ENCODE measurements around the gene CCDC122.

The CCDC122 gene

DNA sequence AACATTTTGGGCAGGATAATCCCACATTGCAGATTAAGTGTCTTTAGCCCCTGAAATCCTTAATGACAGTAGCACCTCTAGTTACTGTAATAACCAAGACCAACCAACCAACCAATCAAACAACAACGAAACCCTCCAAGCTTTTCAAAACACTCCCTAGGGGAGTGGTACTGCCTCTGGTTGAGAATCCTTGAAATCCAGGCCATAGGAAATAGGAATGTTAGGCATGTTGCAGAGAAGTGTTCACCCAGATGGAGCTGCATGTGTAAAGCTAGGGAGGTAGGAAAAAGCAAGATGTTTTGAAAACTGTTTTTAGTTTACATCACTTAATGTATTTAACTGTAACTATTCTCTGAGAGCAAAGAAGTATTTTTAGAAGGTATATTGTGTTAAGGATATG is 4.7 kb upstream of the CCDC122 start:
- TF ChIP-seq, protein P1, sequence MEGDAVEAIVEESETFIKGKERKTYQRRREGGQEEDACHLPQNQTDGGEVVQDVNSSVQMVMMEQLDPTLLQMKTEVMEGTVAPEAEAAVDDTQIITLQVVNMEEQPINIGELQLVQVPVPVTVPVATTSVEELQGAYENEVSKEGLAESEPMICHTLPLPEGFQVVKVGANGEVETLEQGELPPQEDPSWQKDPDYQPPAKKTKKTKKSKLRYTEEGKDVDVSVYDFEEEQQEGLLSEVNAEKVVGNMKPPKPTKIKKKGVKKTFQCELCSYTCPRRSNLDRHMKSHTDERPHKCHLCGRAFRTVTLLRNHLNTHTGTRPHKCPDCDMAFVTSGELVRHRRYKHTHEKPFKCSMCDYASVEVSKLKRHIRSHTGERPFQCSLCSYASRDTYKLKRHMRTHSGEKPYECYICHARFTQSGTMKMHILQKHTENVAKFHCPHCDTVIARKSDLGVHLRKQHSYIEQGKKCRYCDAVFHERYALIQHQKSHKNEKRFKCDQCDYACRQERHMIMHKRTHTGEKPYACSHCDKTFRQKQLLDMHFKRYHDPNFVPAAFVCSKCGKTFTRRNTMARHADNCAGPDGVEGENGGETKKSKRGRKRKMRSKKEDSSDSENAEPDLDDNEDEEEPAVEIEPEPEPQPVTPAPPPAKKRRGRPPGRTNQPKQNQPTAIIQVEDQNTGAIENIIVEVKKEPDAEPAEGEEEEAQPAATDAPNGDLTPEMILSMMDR (IDR thresholded peaks at IDR 0.05; ENCODE audit: borderline replicate concordance, extremely low read depth, low read length, poor library complexity, severe bottlenecking): no peak
- no peak for TF ChIP-seq EZH2 (IDR thresholded peaks at IDR 0.05; ENCODE audit: borderline replicate concordance, low read depth, low read length, severe bottlenecking)
- Histone ChIP-seq H4K20me1 (ENCODE audit: insufficient read depth, low read length) (no peaks in the 10 kb centered on the region), H2AFZ (ENCODE audit: low read depth, low read length) (no peak overlapping the region), H3K4me2 (ENCODE audit: insufficient read depth, low read length) (no peak overlapping the region), H3K79me2 (ENCODE audit: insufficient read depth, low read length) (no peaks in the 10 kb centered on the region), H3K4me1 (ENCODE audit: insufficient read depth, low read length) (peaks cover 8% of the 10 kb centered on the region), H3K36me3 (ENCODE audit: insufficient read depth, low read length) (no peaks in the 10 kb centered on the region), H3K27ac (ENCODE audit: low read length) (no peak overlapping the region), H3K4me3 (ENCODE audit: low read depth in 1 of 2, low read length in 2 of 2) (no peak overlapping the region), H3K9me3 (ENCODE audit: insufficient read depth, low read length, severe bottlenecking) (no peaks in the 10 kb centered on the region), H3K27me3 (ENCODE audit: insufficient read depth, low read length, poor library complexity) (peaks cover 33% of the 10 kb centered on the region), H3K9ac (ENCODE audit: low read depth, low read length) (no peak overlapping the region)
- DNase-seq (no peak), ATAC-seq (ENCODE audit: insufficient read depth, low read depth) (no peak)

DNA sequence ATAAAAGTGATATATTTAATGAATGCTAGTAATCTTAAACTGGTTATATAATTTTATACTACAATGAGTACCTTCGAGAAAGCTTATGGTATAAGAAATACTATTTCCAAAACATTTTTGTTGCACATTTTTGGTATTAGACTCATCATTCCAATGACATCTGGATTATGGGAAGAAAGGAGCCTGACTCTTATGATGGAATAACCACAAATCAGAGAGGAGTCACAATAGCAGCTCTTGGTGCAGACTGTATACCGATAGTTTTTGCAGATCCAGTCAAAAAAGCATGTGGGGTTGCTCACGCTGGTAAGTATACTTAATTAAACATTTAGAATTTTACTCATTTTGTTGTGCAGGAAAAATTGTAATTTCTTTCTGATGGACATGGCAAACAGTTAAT is 4.1 kb upstream of the CCDC122 start:
- H3K36me3 ChIP-seq (ENCODE audit: insufficient read depth, low read length): no peaks in the 10 kb centered on the region
- no peak overlapping the region for H3K4me2 ChIP-seq (ENCODE audit: insufficient read depth, low read length)

DNA sequence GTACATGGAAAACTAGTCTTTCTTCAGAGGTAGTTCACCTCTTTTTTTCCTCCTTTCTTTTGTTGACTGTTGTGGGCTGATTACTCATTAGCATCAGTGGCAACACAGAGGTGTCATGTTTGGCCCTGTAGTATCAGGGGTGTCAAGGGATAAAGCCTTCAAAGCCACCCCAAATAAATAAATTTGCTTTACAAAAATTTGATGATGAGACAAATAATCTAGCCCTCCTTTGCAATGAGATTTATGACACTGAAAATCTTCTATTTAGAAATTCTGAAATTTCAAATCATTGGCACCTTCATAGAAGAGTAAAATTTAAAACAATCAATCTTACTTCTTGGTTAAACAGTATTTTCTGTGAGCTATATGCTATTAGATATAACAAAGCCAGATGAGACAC is 2.0 kb upstream of the CCDC122 start:
- no peak for TF ChIP-seq EZH2 (IDR thresholded peaks at IDR 0.05; ENCODE audit: borderline replicate concordance, low read depth, low read length, severe bottlenecking)
- TF ChIP-seq, protein P1 (IDR thresholded peaks at IDR 0.05; ENCODE audit: borderline replicate concordance, extremely low read depth, low read length, poor library complexity, severe bottlenecking): no peak
- H3K27me3 ChIP-seq (ENCODE audit: insufficient read depth, low read length, poor library complexity): peaks cover 47% of the 10 kb centered on the region
- no peaks in the 10 kb centered on the region for H3K9me3 ChIP-seq (ENCODE audit: insufficient read depth, low read length, severe bottlenecking)
- no peak overlapping the region for H3K27ac ChIP-seq (ENCODE audit: low read length)
- H3K4me1 ChIP-seq (ENCODE audit: insufficient read depth, low read length): peaks cover 13% of the 10 kb centered on the region
- H3K36me3 ChIP-seq (ENCODE audit: insufficient read depth, low read length): no peaks in the 10 kb centered on the region
- H3K4me2 ChIP-seq (ENCODE audit: insufficient read depth, low read length): no peak overlapping the region
- no peak overlapping the region for H3K4me3 ChIP-seq (ENCODE audit: low read depth in 1 of 2, low read length in 2 of 2)
- no peak for ATAC-seq (ENCODE audit: insufficient read depth, low read depth)
- H3K9ac ChIP-seq (ENCODE audit: low read depth, low read length): no peak overlapping the region
- H4K20me1 ChIP-seq (ENCODE audit: insufficient read depth, low read length): no peaks in the 10 kb centered on the region
- DNase-seq: no peak
- no peaks in the 10 kb centered on the region for H3K79me2 ChIP-seq (ENCODE audit: insufficient read depth, low read length)
- H2AFZ ChIP-seq (ENCODE audit: low read depth, low read length): no peak overlapping the region

More for the DNA sequence above, 4.1 kb upstream of the CCDC122 start:
- no peak overlapping the region for H3K27ac ChIP-seq (ENCODE audit: low read length)
- no peaks in the 10 kb centered on the region for H3K9me3 ChIP-seq (ENCODE audit: insufficient read depth, low read length, severe bottlenecking)
- no peak overlapping the region for H3K9ac ChIP-seq (ENCODE audit: low read depth, low read length)
- no peak for ATAC-seq (ENCODE audit: insufficient read depth, low read depth)
- H3K4me1 ChIP-seq (ENCODE audit: insufficient read depth, low read length): peaks cover 13% of the 10 kb centered on the region
- TF ChIP-seq EZH2 (IDR thresholded peaks at IDR 0.05; ENCODE audit: borderline replicate concordance, low read depth, low read length, severe bottlenecking): no peak
- no peaks in the 10 kb centered on the region for H4K20me1 ChIP-seq (ENCODE audit: insufficient read depth, low read length)
- no peak for DNase-seq
- H3K79me2 ChIP-seq (ENCODE audit: insufficient read depth, low read length): no peaks in the 10 kb centered on the region
- no peak overlapping the region for H2AFZ ChIP-seq (ENCODE audit: low read depth, low read length)
- peaks cover 36% of the 10 kb centered on the region for H3K27me3 ChIP-seq (ENCODE audit: insufficient read depth, low read length, poor library complexity)
- no peak overlapping the region for H3K4me3 ChIP-seq (ENCODE audit: low read depth in 1 of 2, low read length in 2 of 2)

DNA sequence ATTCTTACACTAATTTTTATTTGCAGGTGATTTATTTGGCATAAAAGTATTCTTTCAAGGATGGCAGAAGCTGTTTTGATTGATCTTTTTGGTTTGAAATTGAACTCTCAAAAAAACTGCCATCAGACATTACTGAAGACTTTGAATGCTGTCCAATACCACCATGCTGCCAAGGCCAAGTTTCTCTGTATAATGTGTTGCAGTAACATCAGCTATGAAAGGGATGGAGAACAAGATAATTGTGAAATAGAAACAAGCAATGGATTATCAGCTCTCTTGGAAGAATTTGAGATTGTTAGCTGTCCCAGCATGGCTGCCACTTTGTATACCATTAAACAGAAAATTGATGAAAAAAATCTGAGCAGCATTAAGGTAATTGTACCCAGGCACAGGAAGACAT is 1.4 kb upstream of the CCDC122 start:
- H3K4me2 ChIP-seq (ENCODE audit: insufficient read depth, low read length): no peak overlapping the region

More for the DNA sequence above, 1.4 kb upstream of the CCDC122 start:
- Histone ChIP-seq H3K27ac (ENCODE audit: low read length) (no peak overlapping the region), H3K36me3 (ENCODE audit: insufficient read depth, low read length) (no peaks in the 10 kb centered on the region), H2AFZ (ENCODE audit: low read depth, low read length) (no peak overlapping the region), H4K20me1 (ENCODE audit: insufficient read depth, low read length) (no peaks in the 10 kb centered on the region), H3K9ac (ENCODE audit: low read depth, low read length) (no peak overlapping the region), H3K4me1 (ENCODE audit: insufficient read depth, low read length) (peaks cover 13% of the 10 kb centered on the region), H3K79me2 (ENCODE audit: insufficient read depth, low read length) (no peaks in the 10 kb centered on the region), H3K9me3 (ENCODE audit: insufficient read depth, low read length, severe bottlenecking) (no peaks in the 10 kb centered on the region), H3K4me3 (ENCODE audit: low read depth in 1 of 2, low read length in 2 of 2) (no peak overlapping the region), H3K27me3 (ENCODE audit: insufficient read depth, low read length, poor library complexity) (peaks cover 51% of the 10 kb centered on the region)
- TF ChIP-seq EZH2 (IDR thresholded peaks at IDR 0.05; ENCODE audit: borderline replicate concordance, low read depth, low read length, severe bottlenecking): no peak
- TF ChIP-seq, protein P1 (IDR thresholded peaks at IDR 0.05; ENCODE audit: borderline replicate concordance, extremely low read depth, low read length, poor library complexity, severe bottlenecking): no peak
- DNase-seq (no peak), ATAC-seq (ENCODE audit: insufficient read depth, low read depth) (no peak)

All from DND-41 (cell line).